Articular chondrocyte of knee joint (primary cell): Measurements from ENCODE around the gene NKAPL. TPM values are rescaled to one million over a fixed set of nuclear protein-coding genes. Genes with fewer than 3 reads are reported as not detected.

Source experiments
- total RNA-seq: library from RNA; depleted of rRNA; stranded (reverse); fragments of >200 nt; gene quantifications from 2 replicates; pipeline ENCODE4 v1.2.3, GENCODE V29; 2012

Gene NKAPL
- 0.78 and 1.8 TPM in 2 replicates for total RNA-seq

GRCh38 chr6:28258877-28259777 lies at the start of gene NKAPL:
Gene NKAPL (plus strand): TSS chr6:28259297. CDS start chr6:28259372, 75 bp downstream.

GRCh38 chr6:28225056-28225834 lies 33.9 kb upstream of the NKAPL start, which contains the start of gene ZSCAN9:
Gene ZSCAN9 (plus strand): TSS chr6:28225275. CDS start chr6:28227085, 1,810 bp downstream.

GRCh38 chr6:28252009-28252975 lies 6.8 kb upstream of the NKAPL start, which contains the start of gene ZKSCAN4:
Gene ZKSCAN4 (minus strand): TSS chr6:28252269. CDS start chr6:28251980, 289 bp downstream.

GRCh38 chr6:28266962-28267694 lies 8.0 kb downstream of the NKAPL start, which contains the start of gene ZSCAN26:
Gene ZSCAN26 (plus strand): TSS chr6:28267143. CDS start chr6:28271920, 4,777 bp downstream.

GRCh38 chr6:28281288-28282064 lies 22.4 kb downstream of the NKAPL start, which contains the start of gene PGBD1:
Gene PGBD1 (plus strand): TSS chr6:28281572. CDS start chr6:28283814, 2,242 bp downstream.

Other genes with a start within 250 kb of the NKAPL start
- gene ZNF165, start 178.7 kb upstream of the NKAPL start, total RNA-seq = 0.97 and 1.0 TPM in 2 replicates
- gene ZSCAN16, start 134.7 kb upstream of the NKAPL start, total RNA-seq = 1.8 and 3.6 TPM in 2 replicates
- gene ZKSCAN8, start 117.4 kb upstream of the NKAPL start, total RNA-seq = 27.7 and 29.8 TPM in 2 replicates
- 9.8 and 12.0 TPM in 2 replicates for gene ZSCAN9, start 34.0 kb upstream of the NKAPL start, total RNA-seq
- 6.3 and 6.8 TPM in 2 replicates for gene ZKSCAN4, start 7.0 kb upstream of the NKAPL start, total RNA-seq
- 20.1 and 33.6 TPM in 2 replicates for gene ZSCAN26, start 7.8 kb downstream of the NKAPL start, total RNA-seq
- gene PGBD1, start 22.3 kb downstream of the NKAPL start, total RNA-seq = 4.6 and 6.4 TPM in 2 replicates
- 1.6 and 1.7 TPM in 2 replicates for gene ZSCAN31, start 76.9 kb downstream of the NKAPL start, total RNA-seq
- gene ZKSCAN3, start 90.7 kb downstream of the NKAPL start, total RNA-seq = 4.6 and 5.7 TPM in 2 replicates
- gene ZSCAN12, start 140.4 kb downstream of the NKAPL start, total RNA-seq = 8.2 and 8.5 TPM in 2 replicates
- gene ZSCAN23, start 184.2 kb downstream of the NKAPL start, total RNA-seq = 2.5 and 5.9 TPM in 2 replicates